Activated CD8-positive, alpha-beta memory T cell treated with anti-CD3 and anti-CD28 coated beads, Interleukin-2, amount 50 U/mL, for 4 hours (primary cell): ENCODE results near the gene BEAN1.

Experiments
- DNase-seq: peaks from one replicate; pipeline ENCODE4 v3.0.0-alpha.2; 2020

BEAN1 gene

GRCh38 chr16:66395806-66396555, 31.1 kb upstream of the BEAN1 start:
- DNase-seq: no peak

GRCh38 chr16:66397736-66398433, 29.2 kb upstream of the BEAN1 start:
- no peak for DNase-seq

GRCh38 chr16:66399031-66399430, 28.1 kb upstream of the BEAN1 start:
- no peak for DNase-seq

- DNase-seq: no peak
Measured at GRCh38 chr16:66399930-66400329, 27.2 kb upstream of the BEAN1 start.

- no peak for DNase-seq
Measured at GRCh38 chr16:66400503-66401380, 26.4 kb upstream of the BEAN1 start.

- no peak for DNase-seq
Measured at GRCh38 chr16:66401610-66402009, 25.5 kb upstream of the BEAN1 start.

GRCh38 chr16:66402166-66402565, 24.9 kb upstream of the BEAN1 start:
- no peak for DNase-seq

- DNase-seq: no peak
Measured at GRCh38 chr16:66402591-66403230, 24.4 kb upstream of the BEAN1 start.

- DNase-seq: no peak
Measured at GRCh38 chr16:66403531-66404145, 23.5 kb upstream of the BEAN1 start.

GRCh38 chr16:66405057-66405783, 21.9 kb upstream of the BEAN1 start:
- no peak for DNase-seq

GRCh38 chr16:66406534-66407221, 20.4 kb upstream of the BEAN1 start:
- peak; percentile 91 for DNase-seq

- no peak for DNase-seq
Measured at GRCh38 chr16:66408163-66409048, 18.7 kb upstream of the BEAN1 start.

- DNase-seq: no peak
Measured at GRCh38 chr16:66409156-66409555, 17.9 kb upstream of the BEAN1 start.

GRCh38 chr16:66412182-66412581, 14.9 kb upstream of the BEAN1 start:
- DNase-seq: no peak

- DNase-seq: no peak
Measured at GRCh38 chr16:66414891-66415290, 12.2 kb upstream of the BEAN1 start.

GRCh38 chr16:66416136-66416535, 11.0 kb upstream of the BEAN1 start:
- no peak for DNase-seq

- no peak for DNase-seq
Measured at GRCh38 chr16:66416939-66417700, 10.0 kb upstream of the BEAN1 start.

- DNase-seq: no peak
Measured at GRCh38 chr16:66418165-66418962, 8.7 kb upstream of the BEAN1 start.
